Right renal cortex interstitium (tissue), 3 donors: ENCODE results near the gene SCN4A. TPM values are rescaled to one million over a fixed set of nuclear protein-coding genes. Genes with fewer than 3 reads are reported as not detected.
"Not testable (repeated sequence)": the region's sequence is repeated elsewhere in the genome, so short reads cannot be mapped to it uniquely, and the experiment has no call there.

Experiments used
- DNase-seq, 3 donors: peaks; one replicate each; pipeline ENCODE4 v3.0.0-alpha.2; 2013; ENCODE audit warnings: low read depth in 3 of 3, low spot score in 2 of 3
- polyA plus RNA-seq, 3 donors: library from polyadenylated mRNA; unstranded; fragments of 120-200 nt; gene quantifications; one replicate each; pipeline ENCODE4 v1.2.1, GENCODE V29; 2013; ENCODE audit not compliant: insufficient read length in 3 of 3

SCN4A gene
- polyA plus RNA-seq, 3 donors = 0.85 to 1.3 (median 0.87) TPM

DNA sequence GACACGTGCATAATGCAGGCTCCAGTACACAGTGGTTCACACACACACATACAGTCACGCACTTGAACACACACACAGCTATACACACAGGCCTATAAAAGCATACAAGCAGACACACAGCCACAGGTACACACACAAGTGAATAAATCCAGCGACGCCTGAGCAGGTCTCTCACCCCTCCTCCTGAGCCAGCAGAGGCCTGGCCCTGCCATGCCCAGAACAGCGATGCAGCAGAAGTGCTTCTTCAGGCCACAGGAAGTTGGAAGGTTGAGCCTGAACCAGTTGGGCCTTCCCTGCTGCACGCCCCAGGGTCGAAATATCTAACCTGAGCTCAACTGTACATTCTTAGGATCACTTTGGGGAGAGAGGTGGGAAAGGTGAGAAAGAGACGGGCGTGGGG is 33.3 kb downstream of the SCN4A start:
- no peak for DNase-seq

DNA sequence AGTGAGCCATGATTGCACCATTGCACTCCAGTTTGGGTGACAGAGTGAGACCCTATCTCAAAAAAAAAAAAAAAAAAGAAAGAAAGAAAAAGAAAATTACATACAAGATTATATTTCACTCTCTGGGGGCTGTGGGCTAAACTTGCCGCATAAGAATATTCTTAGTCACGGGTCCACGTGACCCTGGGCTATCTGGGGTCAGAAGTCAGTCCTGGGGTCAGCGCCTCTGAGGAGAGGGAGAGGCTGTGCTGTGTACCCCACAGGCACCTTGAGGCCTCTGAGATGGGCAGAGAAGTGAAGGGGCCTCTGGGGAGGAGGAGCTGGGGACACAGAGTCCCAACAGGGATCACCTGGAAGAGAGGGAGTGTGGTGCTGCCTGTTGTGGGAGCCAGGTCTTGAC is 34.8 kb downstream of the SCN4A start:
- no peak for DNase-seq

DNA sequence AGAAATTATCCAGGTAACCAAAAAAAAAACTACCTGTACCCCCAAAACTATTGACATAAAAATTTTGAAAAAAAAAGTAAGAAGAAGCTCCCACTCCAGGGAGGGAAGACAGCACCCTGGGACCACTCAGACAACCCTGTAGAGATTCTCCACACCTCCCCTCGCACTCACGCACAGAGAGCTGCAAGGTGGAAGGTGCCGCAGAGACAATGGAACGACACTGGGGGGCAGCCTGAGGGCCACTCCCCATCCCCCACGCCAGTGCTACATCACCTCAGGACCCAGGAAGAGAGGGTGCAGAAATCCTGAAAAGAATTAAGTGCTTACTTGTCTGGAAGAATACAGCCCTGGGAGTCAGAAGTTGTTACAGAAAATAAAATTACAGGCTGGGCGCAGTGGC is 35.4 kb downstream of the SCN4A start:
- DNase-seq = no peak

DNA sequence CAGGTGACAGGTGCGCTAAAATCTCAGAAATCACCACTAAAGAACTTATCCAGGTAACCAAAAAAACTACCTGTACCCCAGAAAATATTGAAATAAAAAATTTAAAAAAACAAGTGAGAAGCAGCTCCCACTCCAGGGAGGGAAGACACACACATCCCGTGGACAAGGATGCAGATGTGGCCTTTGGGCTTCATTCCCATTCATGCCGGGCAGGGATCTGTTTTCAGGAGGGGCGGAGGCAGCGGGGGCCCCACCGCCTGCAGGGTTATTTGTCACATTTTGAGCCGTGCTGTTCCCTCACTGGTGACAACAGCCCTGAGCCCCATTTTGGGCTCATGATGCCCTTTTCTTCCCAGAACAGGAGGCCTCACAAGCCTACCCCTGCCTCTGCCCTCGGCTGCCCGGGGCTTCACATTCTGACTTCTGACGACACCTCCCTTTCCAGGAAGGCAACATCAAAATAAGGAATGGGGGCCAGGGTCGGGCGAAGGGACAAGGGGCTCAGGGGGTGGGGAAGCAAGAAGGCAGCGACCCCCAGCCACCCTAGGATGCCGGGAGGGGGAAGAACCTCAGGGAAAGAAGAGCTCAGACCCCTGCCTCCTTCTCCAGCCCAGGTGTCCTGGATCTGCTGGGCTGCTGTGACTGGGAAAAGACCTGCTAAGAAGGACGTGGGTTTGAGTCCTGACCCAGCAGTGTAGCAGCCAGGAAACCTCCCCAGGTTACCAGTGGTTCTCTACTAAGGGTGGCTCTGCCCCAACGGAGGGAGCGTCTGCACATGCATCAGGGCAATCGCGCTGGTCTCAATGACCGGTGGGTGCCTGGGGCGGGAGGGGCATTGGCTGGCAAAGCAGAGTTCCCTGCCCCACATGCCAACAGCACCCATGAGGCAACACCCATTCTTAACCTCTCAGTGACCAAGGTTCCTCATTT is 38.3 kb downstream of the SCN4A start:
- DNase-seq = no peak

DNA sequence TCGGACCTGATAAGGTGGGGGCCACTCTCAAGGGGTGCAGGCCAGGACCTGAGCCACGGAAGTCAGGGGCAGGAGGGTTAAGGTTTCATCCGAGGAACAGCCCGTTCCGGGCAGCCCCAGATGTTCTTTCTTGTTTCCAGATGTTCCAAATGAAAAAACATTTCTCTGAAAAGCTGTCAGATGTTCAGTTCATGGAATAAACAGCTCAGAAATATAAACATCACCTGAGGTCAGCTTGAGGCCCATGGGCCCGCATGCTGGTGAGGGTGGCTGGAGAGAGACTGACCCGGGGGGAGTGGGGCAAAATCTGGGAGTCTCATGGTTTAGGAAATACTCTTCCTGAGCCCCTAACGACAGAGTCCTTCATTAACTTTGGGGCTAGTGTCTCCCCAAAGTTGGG is 39.1 kb downstream of the SCN4A start:
- DNase-seq = no peak

DNA sequence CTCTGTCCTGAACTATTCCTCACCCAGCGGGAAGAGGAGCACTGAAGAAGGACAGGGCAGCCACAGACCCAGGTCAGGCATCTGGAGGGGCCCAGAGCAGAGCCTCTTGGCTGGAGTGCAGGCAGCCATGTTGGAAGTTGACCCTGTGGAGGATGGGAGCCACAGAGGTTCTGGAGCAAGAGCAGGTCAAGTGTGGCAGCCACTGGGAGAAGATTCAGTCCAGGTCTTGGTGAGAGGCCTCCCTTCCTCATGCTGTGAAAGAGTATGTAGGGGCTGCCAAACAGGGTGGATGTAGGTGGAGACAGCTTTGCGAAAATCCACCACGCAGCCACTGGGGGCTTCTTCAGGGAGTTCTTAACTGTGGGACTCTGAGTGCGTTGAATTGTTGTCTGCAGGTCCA is 40.0 kb downstream of the SCN4A start:
- no peak for DNase-seq

DNA sequence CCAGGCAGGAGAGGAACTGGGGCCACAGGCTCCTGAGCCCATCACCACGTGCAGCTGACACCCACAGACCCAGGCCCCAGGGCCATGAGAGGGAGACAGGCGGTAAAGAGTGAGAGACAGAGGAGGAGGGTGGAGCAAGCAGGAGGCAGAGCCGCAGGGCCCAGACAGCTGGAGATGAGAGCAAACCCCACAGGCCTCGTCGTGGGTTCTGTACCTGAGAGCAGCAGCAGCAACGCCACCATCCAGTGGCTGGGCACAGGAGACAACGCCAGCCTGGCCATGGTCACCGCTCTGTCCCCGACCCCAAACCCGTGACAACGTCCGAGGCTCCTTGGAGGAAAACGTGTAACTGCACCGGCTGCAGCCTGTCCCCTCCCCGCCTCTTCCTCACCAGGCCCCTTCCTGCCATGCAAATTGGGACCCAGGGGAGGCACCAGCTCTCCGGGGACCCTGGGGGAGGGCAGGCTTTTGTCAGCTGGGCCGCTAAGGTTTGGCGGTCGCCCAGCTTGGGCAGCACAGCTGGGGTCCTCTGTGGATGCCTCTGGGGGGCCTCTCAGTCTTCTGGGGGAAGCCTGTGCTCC is 40.6 kb downstream of the SCN4A start, which contains the start of gene CD79B:
Gene CD79B (minus strand): TSS at position 351 of the 581 bp plus-strand sequence. CDS start 70 bp downstream, at position 281.
- DNase-seq = no peak

DNA sequence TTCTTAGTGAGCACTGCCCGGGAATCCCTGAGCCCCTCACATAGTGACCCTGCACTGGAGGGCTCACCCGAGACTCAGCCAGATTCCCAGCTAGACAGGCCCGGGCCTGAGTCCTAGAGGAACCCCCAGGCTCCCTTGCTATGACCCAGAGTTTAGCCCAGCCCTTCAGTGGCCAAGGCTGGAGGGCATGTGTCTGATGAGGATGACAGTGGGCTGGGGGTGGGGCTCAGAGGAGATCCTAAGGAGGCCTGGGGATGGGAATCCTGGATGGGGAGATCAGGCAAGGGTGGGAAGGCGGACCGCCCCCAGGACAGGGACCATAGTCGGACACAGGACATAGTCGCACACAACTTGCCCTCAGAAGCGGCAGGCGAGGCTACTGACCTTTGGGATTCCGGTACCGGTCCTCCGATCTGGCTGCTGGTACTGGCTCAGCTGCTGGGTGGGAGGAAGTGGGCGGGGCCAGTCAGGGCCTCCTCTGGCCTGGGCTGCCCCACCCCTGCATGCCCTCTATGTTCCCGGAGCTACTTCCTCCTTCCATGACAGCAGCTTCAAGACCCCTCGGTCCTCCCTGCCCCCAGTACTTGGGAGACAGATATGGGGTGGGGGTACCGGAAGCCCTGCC is 41.7 kb downstream of the SCN4A start:
- no peak for DNase-seq

DNA sequence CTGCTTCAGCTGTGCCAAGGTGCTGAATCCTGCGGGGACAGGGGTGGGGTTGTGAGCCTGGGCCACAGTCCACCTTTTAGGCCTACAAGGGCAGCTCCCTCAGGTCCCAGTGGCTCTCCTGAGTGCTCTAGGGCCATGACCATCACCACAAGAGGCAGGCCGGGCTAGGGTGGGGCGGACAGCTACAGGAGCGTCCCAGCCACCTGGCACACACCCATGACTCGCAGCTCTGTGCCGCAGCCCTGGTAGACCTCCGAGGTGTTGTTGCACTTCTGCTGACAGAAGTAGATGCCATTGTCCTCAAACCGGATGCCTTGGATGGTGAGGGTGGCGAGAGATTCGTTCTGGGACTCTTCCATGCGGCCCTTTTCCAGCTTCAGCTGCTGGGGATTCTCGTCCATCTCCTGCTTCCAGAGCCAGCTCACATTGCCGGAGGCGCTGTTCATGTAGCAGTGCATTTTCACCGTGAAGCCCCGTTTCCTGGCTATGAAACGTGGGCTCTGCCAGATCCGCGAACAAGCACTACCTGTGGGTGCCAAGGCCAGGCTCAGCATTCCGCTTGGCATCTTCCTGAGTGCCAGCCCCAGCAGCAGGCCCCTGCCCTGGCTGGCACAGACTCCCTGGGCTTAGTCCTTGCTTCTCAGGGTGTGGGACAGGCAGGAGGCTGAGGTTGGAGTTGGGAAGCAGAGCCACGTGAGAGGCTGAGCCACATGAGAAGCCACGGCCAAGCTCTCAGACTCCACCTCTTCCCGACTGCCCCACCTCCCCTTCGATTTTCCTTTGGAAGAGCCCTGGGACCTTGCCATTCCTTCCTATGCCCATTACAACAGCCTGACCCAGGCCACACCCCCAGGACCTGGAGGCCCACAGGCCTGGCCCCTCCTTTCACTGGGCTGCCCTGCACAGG is 42.6 kb downstream of the SCN4A start:
- no peak for DNase-seq

DNA sequence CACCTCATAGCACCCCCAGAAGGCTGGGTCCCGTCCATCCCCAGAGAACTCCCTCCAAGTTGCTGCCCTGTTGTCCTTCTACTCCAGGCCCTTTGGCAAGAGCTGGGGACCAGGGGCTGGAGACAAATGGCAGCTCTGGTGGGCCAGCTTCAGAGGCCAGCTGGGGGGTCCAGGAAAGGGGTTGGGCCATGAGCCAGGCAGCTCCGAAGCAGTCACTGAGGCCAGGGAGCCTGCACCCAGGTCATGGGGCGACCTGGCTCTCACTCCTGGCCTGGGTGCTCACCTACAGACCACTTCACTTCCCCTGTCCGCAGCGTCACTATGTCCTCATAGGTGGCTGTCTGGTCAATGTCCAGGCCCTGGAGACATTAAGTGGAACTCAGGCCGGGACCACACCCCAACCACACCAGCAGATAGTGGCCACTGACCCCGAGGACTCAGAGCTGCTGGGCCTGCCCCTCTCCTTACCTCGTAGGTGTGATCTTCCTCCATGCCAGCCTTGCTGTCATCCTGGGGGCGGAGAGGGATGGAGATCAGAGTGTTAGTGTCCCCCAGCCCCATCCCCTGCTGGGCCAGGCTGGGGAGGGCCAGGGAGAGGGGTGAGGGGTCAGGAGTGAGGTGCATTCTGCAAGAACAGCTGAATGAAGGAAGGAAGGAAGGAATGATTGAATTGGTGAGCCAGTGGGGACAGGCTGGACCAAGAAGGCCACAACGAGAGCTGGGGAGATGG is 43.6 kb downstream of the SCN4A start:
- DNase-seq = no peak

DNA sequence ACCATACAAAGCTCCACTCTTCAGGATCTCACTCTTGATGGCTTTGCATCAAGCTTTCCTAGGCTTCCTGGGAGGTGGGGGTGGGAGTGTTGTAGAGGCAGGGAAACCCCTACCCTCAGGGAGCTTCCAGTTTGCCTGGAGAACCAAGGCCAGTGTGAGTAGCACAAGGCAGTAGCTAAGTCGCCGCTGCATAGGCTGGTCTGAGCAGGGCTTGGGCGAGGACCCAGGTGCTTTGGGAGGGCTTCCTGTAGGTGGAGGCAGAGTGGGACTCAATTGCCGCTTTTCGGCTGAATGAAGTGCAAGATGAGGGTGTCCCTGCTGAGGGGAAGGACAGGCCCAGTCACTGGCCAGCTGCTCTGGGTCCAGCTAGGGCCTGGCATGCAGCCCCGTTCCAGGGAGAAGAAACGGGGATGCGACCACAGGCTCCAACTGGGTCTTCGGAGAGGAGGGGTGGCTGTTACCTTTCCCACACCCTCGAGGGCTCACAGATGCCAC is 44.5 kb downstream of the SCN4A start:
- no peak for DNase-seq

DNA sequence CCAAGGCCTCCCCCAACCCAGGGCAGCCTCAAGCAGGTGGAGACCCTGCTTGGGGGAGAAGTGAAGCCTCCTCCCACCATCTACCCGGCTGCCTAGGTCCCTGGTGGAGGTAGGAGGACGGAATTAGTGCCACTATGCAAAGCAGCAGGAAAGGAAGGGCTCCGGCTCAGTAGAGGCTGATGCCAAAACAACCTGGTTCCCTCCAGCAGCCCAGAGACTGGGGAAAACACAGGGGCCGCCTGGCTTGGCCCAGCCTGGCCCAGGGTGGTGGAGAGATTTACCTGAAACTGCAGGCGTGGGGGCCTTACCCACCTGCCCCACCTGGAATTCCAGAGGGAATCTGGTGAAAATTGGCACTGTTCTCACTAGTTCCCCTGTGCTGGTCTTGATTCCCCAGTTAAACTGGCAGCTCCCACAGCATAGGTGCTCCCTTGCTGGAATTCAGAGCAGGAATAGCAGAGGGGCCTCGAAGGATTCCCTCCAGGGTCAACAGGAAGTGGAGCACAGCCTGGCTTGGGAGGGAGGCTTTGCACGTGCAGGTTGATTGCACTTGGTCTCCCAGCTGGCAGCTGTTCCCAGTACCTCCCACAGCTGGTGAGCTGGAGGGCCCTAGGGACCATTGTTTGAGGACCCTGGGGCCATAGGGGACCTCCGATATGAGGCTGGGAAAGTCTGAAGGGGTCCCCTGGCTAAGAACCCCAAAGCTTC is 45.1 kb downstream of the SCN4A start:
- no peak for DNase-seq

DNA sequence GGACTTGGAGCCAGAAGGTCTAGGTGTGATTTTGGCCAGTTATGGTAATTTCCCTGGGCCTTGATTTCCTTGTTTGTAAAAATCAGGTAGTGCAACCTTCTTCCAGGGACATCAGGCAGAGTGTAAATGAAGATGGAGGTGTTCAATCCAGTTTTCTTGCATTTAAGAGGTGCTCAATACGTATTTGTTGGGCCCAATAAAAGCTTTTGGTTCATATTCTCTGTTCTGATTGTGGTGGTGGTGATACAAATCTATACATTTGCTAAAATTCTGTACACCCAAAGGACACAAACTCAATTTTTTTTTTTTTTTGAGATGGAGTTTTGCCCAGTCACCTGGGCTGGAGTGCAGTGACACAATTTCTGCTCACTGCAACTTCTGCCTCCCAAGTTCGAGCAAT is 46.6 kb downstream of the SCN4A start:
- DNase-seq = no peak

DNA sequence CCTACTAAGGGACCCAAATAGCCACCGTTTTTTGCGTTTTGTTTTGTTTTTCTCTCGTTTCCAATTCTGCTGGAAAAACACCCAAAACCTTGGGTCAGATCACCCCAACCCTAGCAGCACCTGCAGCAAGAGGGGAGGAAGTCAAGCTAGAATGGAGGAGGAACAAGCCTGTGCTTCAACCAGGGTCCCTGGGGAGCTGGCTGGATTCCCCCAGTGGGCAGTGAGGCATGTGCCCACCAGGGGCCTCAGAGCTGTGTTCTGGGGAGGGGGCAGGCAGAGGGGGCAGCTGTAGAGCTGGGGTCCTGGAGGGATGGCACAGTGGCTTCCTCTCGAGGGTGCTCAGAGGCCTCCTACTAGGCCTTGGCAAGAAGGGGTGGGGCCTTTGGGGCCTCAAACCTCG is 47.1 kb downstream of the SCN4A start:
- no peak for DNase-seq

DNA sequence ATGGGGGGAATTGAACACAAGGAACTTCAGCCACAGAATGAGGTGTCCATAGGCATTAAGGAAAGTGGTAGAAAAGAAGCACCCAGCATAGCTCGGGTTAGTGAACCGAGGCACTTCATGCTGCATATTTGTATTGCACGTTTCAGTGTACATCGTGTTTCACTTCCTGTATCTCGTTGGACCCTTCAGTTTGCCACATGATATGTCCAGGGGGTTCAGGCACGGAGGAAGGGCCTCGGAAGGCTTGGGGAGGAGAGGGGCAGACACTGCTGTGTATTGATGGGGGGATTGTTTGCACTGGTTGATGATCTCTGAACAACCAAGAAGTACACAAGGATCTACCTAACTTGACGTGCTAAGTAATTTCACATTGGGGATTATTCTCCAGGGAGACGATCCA is 50.3 kb downstream of the SCN4A start:
- not testable (repeated sequence) for DNase-seq

DNA sequence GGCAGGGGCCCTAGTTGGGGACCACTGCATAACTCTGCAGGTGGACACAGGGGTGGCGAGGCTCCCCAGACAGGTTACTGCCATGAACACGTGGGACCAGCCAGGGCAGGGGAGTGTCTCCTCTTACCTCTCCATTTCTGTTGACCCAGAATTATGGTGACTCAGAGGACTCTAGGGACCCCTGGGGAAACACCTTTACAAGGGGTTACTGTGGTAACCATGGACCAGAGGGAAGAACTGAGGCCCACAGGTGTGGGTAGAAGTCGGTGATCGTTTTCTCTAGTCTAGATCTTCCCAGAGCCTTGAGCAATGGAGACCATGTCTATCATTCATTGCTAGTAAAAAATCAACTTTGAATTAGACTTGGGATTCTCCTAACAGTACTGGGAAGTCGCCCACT is 51.9 kb downstream of the SCN4A start:
- DNase-seq = not testable (repeated sequence)

DNA sequence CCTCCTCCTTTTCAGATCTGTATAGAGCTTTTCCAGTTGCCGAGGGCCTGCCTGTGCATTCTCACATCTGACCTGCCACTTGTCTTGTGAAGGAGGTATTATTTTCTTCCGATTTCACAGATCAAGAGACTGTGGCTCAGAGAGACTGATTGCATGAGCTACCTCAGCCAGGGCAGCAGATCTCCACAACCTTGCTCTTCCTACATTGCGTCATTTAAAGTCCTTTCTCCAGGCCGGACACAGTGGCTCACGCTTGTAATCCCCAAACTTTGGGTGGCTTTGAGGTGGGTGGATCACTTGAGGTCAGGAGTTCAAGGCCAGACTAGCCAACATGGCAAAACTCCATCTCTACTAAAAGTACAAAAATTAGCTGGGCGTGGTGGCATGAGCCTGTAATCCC is 52.7 kb downstream of the SCN4A start:
- not testable (repeated sequence) for DNase-seq

DNA sequence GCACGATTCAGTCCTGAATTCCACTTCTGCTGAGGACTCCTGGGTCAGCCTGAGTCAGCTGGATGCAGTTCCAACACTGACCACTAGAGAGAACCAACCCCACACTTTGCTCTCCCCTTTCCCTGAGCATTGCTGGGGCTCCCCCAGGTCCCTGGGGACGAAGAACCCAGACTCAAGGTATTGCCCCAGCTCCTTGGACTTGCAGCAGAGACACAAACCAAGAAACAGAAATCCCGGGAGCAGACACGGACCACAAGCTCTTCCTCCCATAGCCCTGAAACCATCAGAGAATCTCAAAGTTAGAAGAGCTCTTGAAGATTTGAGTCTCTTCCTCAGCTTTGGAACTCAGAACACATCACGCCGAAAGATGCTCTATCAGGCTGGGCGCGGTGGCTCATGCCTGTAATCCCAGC is 53.4 kb downstream of the SCN4A start:
- DNase-seq = peak in 1 of 3 donors; percentile 23

DNA sequence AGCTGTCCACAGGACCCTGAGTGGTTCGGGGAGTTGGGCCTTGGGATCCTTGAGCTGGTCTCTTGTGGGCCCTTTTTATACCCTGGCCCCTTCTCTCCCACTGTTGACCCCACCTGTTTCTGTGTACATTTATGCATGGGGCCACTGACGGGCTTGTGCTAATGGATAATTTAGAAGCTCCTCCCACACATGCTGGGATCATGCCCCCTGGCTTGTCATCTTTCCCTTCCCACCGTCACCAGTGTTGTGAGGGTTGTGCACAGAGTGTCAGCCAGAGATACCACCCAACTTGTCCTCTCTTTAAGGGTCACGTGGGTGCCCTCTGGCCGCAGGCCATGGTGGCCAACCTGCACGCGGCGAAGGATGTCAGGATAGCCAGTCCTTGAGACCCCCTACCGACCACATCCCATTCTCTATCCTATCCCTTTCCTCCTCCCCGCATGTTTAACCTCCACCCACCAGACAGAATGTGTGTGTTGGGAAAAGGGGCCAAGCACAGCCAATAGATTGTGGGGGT is 53.9 kb downstream of the SCN4A start, which contains the start of gene GH1:
Gene GH1 (minus strand): TSS at position 51 of the 517 bp plus-strand sequence. CDS start 63 bp downstream, outside the sequence.
- DNase-seq = not testable (repeated sequence)
